Skeletal muscle tissue (tissue), 4 donors: ENCODE measurements around the gene NTN1. TPM values are rescaled to one million over a fixed set of nuclear protein-coding genes. Genes with fewer than 3 reads are reported as not detected.
A peak's percentile ranks its signal among the peaks of the same experiment; 100 is the strongest.

ENCODE experiments used
- H3K27ac ChIP-seq: one replicate; pipeline ENCODE4 v1.7.0; 2013; ENCODE audit warnings: mild to moderate bottlenecking, low read depth, low read length, inconsistent platforms
- H3K27me3 ChIP-seq, 3 donors: one replicate each; pipeline ENCODE4 v1.7.0; 2013; ENCODE audit warnings: low read length in 3 of 3; ENCODE audit not compliant: control insufficient read depth in 3 of 3, insufficient read depth in 3 of 3
- H3K36me3 ChIP-seq, 3 donors: one replicate each; pipeline ENCODE4 v1.7.0; 2013; ENCODE audit warnings: low read length in 3 of 3; ENCODE audit not compliant: control insufficient read depth in 3 of 3, insufficient read depth in 3 of 3
- H3K4me1 ChIP-seq, 3 donors: one replicate each; pipeline ENCODE4 v1.7.0; 2013; ENCODE audit warnings: low read length in 3 of 3, mild to moderate bottlenecking in 3 of 3; ENCODE audit not compliant: control insufficient read depth in 3 of 3, insufficient read depth in 3 of 3
- H3K4me3 ChIP-seq, 3 donors: one replicate each; pipeline ENCODE4 v1.7.0; 2013; ENCODE audit warnings: low read length in 3 of 3
- H3K9ac ChIP-seq, 3 donors: one replicate each; pipeline ENCODE4 v1.7.0; 2013; ENCODE audit warnings: low read length in 3 of 3, mild to moderate bottlenecking in 3 of 3, moderate library complexity in 2 of 3, low read depth in 1 of 3
- H3K9me3 ChIP-seq, 3 donors: one replicate each; pipeline ENCODE4 v1.7.0; 2013; ENCODE audit warnings: low read length in 3 of 3; ENCODE audit not compliant: control insufficient read depth in 3 of 3
- total RNA-seq: library from RNA; depleted of rRNA; stranded (reverse); fragments of >200 nt; gene quantifications from one replicate; pipeline ENCODE4 v1.2.3, GENCODE V29; 2014
- donor health status: Osteomylitis.

NTN1 gene
- total RNA-seq, 1 donor from 2014 or later, result 6.8 TPM

- Histone ChIP-seq H3K27ac (no peak overlapping the region), H3K9ac (no peak overlapping the region), H3K4me3 (peak overlapping the region in 1 of 3 donors; percentile 3), H3K36me3 (no peaks in the 10 kb centered on the region), H3K27me3 (no peaks in the 10 kb centered on the region), H3K4me1 (peaks cover 2 to 10% (median 4%) of the 10 kb centered on the region in 3 donors), H3K9me3 (peaks cover 0 to 4% (median 0%) of the 10 kb centered on the region in 3 donors)
Measured at GRCh38 chr17:9217151-9218056, 196.1 kb downstream of the NTN1 start.

- no peak overlapping the region for H3K27ac ChIP-seq
- no peak overlapping the region for H3K9ac ChIP-seq
- H3K4me3 ChIP-seq, result no peak overlapping the region
- H3K4me1 ChIP-seq, result peaks cover 2 to 10% (median 4%) of the 10 kb centered on the region in 3 donors
- H3K36me3 ChIP-seq, result no peaks in the 10 kb centered on the region
- peaks cover 0 to 4% (median 0%) of the 10 kb centered on the region in 3 donors for H3K9me3 ChIP-seq
- H3K27me3 ChIP-seq, result no peaks in the 10 kb centered on the region
Measured at GRCh38 chr17:9218064-9218635, 196.8 kb downstream of the NTN1 start.

GRCh38 chr17:9218911-9219310 lies 197.6 kb downstream of the NTN1 start:
- H3K27me3 ChIP-seq, result no peaks in the 10 kb centered on the region
- no peak overlapping the region for H3K27ac ChIP-seq
- H3K4me3 ChIP-seq, result no peak overlapping the region
- H3K9me3 ChIP-seq, result peaks cover 0 to 4% (median 0%) of the 10 kb centered on the region in 3 donors
- H3K36me3 ChIP-seq, result no peaks in the 10 kb centered on the region
- peaks cover 2 to 10% (median 4%) of the 10 kb centered on the region in 3 donors for H3K4me1 ChIP-seq
- no peak overlapping the region for H3K9ac ChIP-seq

GRCh38 chr17:9219631-9220397 lies 198.5 kb downstream of the NTN1 start:
- H3K4me1 ChIP-seq, result peaks cover 2 to 10% (median 4%) of the 10 kb centered on the region in 3 donors
- no peaks in the 10 kb centered on the region for H3K27me3 ChIP-seq
- no peaks in the 10 kb centered on the region for H3K36me3 ChIP-seq
- H3K27ac ChIP-seq, result no peak overlapping the region
- peaks cover 0 to 4% (median 0%) of the 10 kb centered on the region in 3 donors for H3K9me3 ChIP-seq
- H3K9ac ChIP-seq, result peak overlapping the region in 1 of 3 donors; percentile 43
- no peak overlapping the region for H3K4me3 ChIP-seq

- Histone ChIP-seq H3K27me3 (no peaks in the 10 kb centered on the region), H3K9ac (no peak overlapping the region), H3K9me3 (peaks cover 0 to 4% (median 0%) of the 10 kb centered on the region in 3 donors), H3K4me3 (no peak overlapping the region), H3K27ac (no peak overlapping the region), H3K4me1 (peaks cover 2 to 10% (median 4%) of the 10 kb centered on the region in 3 donors), H3K36me3 (no peaks in the 10 kb centered on the region)
Measured at GRCh38 chr17:9220398-9221146, 199.3 kb downstream of the NTN1 start.

GRCh38 chr17:9221147-9221921 lies 200.0 kb downstream of the NTN1 start:
- Histone ChIP-seq H3K27me3 (no peaks in the 10 kb centered on the region), H3K9ac (no peak overlapping the region), H3K4me1 (peaks cover 2 to 10% (median 4%) of the 10 kb centered on the region in 3 donors), H3K27ac (no peak overlapping the region), H3K9me3 (peaks cover 0 to 2% (median 0%) of the 10 kb centered on the region in 3 donors), H3K4me3 (no peak overlapping the region), H3K36me3 (no peaks in the 10 kb centered on the region)

- Histone ChIP-seq H3K27me3 (no peaks in the 10 kb centered on the region), H3K27ac (no peak overlapping the region), H3K36me3 (no peaks in the 10 kb centered on the region), H3K9ac (no peak overlapping the region), H3K4me1 (peaks cover 2 to 9% (median 4%) of the 10 kb centered on the region in 3 donors), H3K4me3 (no peak overlapping the region), H3K9me3 (no peaks in the 10 kb centered on the region)
Measured at GRCh38 chr17:9221922-9222180, 200.5 kb downstream of the NTN1 start.

- Histone ChIP-seq H3K27ac (no peak overlapping the region), H3K36me3 (no peaks in the 10 kb centered on the region), H3K9ac (no peak overlapping the region), H3K4me3 (no peak overlapping the region), H3K9me3 (no peaks in the 10 kb centered on the region), H3K4me1 (peaks cover 0 to 10% (median 7%) of the 10 kb centered on the region in 3 donors), H3K27me3 (no peaks in the 10 kb centered on the region)
Measured at GRCh38 chr17:9223531-9223930, 202.2 kb downstream of the NTN1 start.

- Histone ChIP-seq H3K27ac (no peak overlapping the region), H3K4me1 (peaks cover 0 to 15% (median 7%) of the 10 kb centered on the region in 3 donors), H3K27me3 (peaks cover 0 to under 1% (median 0%) of the 10 kb centered on the region in 3 donors), H3K9ac (no peak overlapping the region), H3K9me3 (no peaks in the 10 kb centered on the region), H3K36me3 (no peaks in the 10 kb centered on the region), H3K4me3 (no peak overlapping the region)
Measured at GRCh38 chr17:9224485-9224884, 203.2 kb downstream of the NTN1 start.
